Neuronal stem cell (in vitro differentiated cells): ENCODE data around the gene MED13L.

ENCODE experiments used
- DNase-seq: peaks from one replicate; pipeline ENCODE4 v3.0.0-alpha.2; 2013; ENCODE audit warnings: low spot score
- H2AFZ ChIP-seq: one replicate; pipeline ENCODE4 v1.6.1; 2013; ENCODE audit warnings: mild to moderate bottlenecking, low read length, inconsistent platforms
- H2AK5ac ChIP-seq: 2 replicates; pipeline ENCODE4 v1.6.1; 2013; ENCODE audit warnings: low read depth, mild to moderate bottlenecking, inconsistent platforms, low read length, moderate library complexity, mixed read lengths
- H2BK120ac ChIP-seq: 2 replicates; pipeline ENCODE4 v1.6.1; 2013; ENCODE audit warnings: low read depth, mild to moderate bottlenecking, inconsistent platforms, low read length, moderate library complexity, mixed read lengths
- H2BK12ac ChIP-seq: one replicate; pipeline ENCODE4 v1.6.1; 2013; ENCODE audit warnings: low read length, inconsistent platforms
- H2BK15ac ChIP-seq: 2 replicates; pipeline ENCODE4 v1.6.1; 2013; ENCODE audit warnings: mild to moderate bottlenecking, low read length, inconsistent platforms, mixed read lengths
- H2BK5ac ChIP-seq: one replicate; pipeline ENCODE4 v1.6.1; 2013; ENCODE audit warnings: inconsistent platforms, mild to moderate bottlenecking, low read length, moderate library complexity
- H3K14ac ChIP-seq: one replicate; pipeline ENCODE4 v1.6.1; 2013; ENCODE audit warnings: low read length, inconsistent platforms
- H3K18ac ChIP-seq: 2 replicates; pipeline ENCODE4 v1.6.1; 2013; ENCODE audit warnings: low read length, inconsistent platforms
- H3K23ac ChIP-seq: 2 replicates; pipeline ENCODE4 v1.6.1; 2013; ENCODE audit warnings: low read depth, mild to moderate bottlenecking, mixed read lengths, low read length, inconsistent platforms; ENCODE audit not compliant: poor library complexity
- H3K27ac ChIP-seq: replicated peaks from 3 replicates; pipeline ENCODE4 v1.5.1; 2013; ENCODE audit warnings: low read length, inconsistent platforms
- H3K27me3 ChIP-seq, 3 experiments: 2 replicates each; pipeline ENCODE4 v1.6.1; 2013; ENCODE audit warnings: low read length in 3 of 3, mild to moderate bottlenecking in 2 of 3, inconsistent platforms in 1 of 3, low read depth in 1 of 3, mixed read lengths in 1 of 3, moderate library complexity in 1 of 3; ENCODE audit not compliant: control insufficient read depth in 3 of 3, insufficient read depth in 3 of 3
- H3K36me3 ChIP-seq, 2 donors: replicated peaks in 1 of 2; 2 replicates each; pipeline ENCODE4 v1.6.1; 2013; ENCODE audit warnings: low read length in 2 of 2; ENCODE audit not compliant: control insufficient read depth in 2 of 2, insufficient read depth in 2 of 2
- H3K4ac ChIP-seq: 2 replicates; pipeline ENCODE4 v1.6.1; 2013; ENCODE audit warnings: inconsistent platforms, mild to moderate bottlenecking, low read length, moderate library complexity
- H3K4me1 ChIP-seq, 2 donors: 1 replicate in 1 of 2; 2 replicates in 1 of 2; pipeline ENCODE4 v1.6.1; 2013; ENCODE audit warnings: low read length in 2 of 2, low read depth in 1 of 2; ENCODE audit not compliant: control insufficient read depth in 2 of 2, insufficient read depth in 1 of 2
- H3K4me2 ChIP-seq: one replicate; pipeline ENCODE4 v1.6.1; 2013; ENCODE audit warnings: mild to moderate bottlenecking, low read length, inconsistent platforms; ENCODE audit not compliant: insufficient read depth, poor library complexity, severe bottlenecking
- H3K4me3 ChIP-seq, 2 donors: 2 replicates each; pipeline ENCODE4 v1.5.1; 2013; ENCODE audit warnings: low read length in 2 of 2, mild to moderate bottlenecking in 2 of 2, inconsistent platforms in 1 of 2, moderate library complexity in 1 of 2
- H3K79me1 ChIP-seq: one replicate; pipeline ENCODE4 v1.6.1; 2013; ENCODE audit warnings: low read depth, mild to moderate bottlenecking, inconsistent platforms, low read length, moderate library complexity
- H3K9ac ChIP-seq: one replicate; pipeline ENCODE4 v1.6.1; 2013; ENCODE audit warnings: mild to moderate bottlenecking, low read depth, low read length, inconsistent platforms; ENCODE audit not compliant: poor library complexity
- H3K9me3 ChIP-seq, 2 donors: replicated peaks in 1 of 2; 2 replicates each; pipeline versions ENCODE3 to v1.6.1; 2013; ENCODE audit warnings: low read length in 2 of 2, mild to moderate bottlenecking in 2 of 2, inconsistent platforms in 1 of 2, low read depth in 1 of 2, mixed read lengths in 1 of 2, moderate library complexity in 1 of 2; ENCODE audit not compliant: control insufficient read depth in 2 of 2, insufficient read depth in 1 of 2
- H4K8ac ChIP-seq: one replicate; pipeline ENCODE4 v1.6.1; 2013; ENCODE audit warnings: low read depth, mild to moderate bottlenecking, inconsistent platforms, low read length, moderate library complexity
- H4K91ac ChIP-seq: one replicate; pipeline ENCODE4 v1.6.1; 2013; ENCODE audit warnings: low read length, low read depth, mild to moderate bottlenecking, inconsistent platforms; ENCODE audit not compliant: poor library complexity
- WGBS, 2 donors: extraction: QIAGEN DNeasy Blood & Tissue Kit; methylation state at CpG; one replicate each; pipeline ENCODE4 v1.1.7; 2013; ENCODE audit warnings: missing lambda C conversion rate in 2 of 2, mixed read lengths in 1 of 2; ENCODE audit not compliant: insufficient read length in 2 of 2, insufficient replicate concordance in 1 of 2; ENCODE audit errors: extremely low coverage in 2 of 2; 5-methylcytosine and 5-hydroxymethylcytosine counted together

Gene MED13L

DNA sequence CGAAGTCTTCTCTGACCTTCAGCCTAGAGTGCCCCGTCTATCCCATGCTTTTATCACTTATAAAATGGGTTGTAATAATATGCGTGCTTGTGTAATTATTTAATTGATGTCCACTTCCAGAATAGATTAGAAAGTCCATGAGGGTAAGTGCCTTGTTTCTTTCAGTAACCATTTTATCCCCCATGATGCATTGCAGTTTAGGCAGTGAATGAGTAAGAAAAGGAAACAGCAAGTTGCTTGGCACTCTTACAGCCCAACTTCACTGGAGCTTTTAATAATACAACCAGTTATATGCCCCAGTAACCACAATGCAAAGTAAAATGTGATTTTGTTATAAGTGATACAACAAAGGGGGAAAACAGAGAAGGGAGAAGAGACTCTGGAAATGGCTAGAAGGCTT, 287.3 kb downstream of the MED13L start:
- no peak overlapping the region for H3K4ac ChIP-seq
- no peak overlapping the region for H2BK120ac ChIP-seq
- H3K36me3 ChIP-seq = peaks cover 17 to 72% of the 10 kb centered on the region in 2 donors
- no peak for DNase-seq
- no peak overlapping the region for H3K18ac ChIP-seq
- no peaks in the 10 kb centered on the region for H3K79me1 ChIP-seq
- no CpG with 5 or more reads among the region's 3 CpGs for WGBS, 2 donors
- peaks cover 0 to 4% of the 10 kb centered on the region in 2 donors for H3K4me1 ChIP-seq
- H3K9ac ChIP-seq = no peak overlapping the region
- no peak overlapping the region for H3K23ac ChIP-seq
- no peak overlapping the region for H2BK12ac ChIP-seq
- H3K27ac ChIP-seq = no peak overlapping the region
- H2AK5ac ChIP-seq = no peak overlapping the region
- no peak overlapping the region for H4K8ac ChIP-seq
- no peak overlapping the region for H4K91ac ChIP-seq
- H2AFZ ChIP-seq = no peak overlapping the region
- H2BK15ac ChIP-seq = no peak overlapping the region
- H3K14ac ChIP-seq = no peak overlapping the region
- H3K4me2 ChIP-seq = no peak overlapping the region
- no peaks in the 10 kb centered on the region for H3K9me3 ChIP-seq
- H3K27me3 ChIP-seq = no peaks in the 10 kb centered on the region
- H3K4me3 ChIP-seq = no peak overlapping the region
- H2BK5ac ChIP-seq = no peak overlapping the region

DNA sequence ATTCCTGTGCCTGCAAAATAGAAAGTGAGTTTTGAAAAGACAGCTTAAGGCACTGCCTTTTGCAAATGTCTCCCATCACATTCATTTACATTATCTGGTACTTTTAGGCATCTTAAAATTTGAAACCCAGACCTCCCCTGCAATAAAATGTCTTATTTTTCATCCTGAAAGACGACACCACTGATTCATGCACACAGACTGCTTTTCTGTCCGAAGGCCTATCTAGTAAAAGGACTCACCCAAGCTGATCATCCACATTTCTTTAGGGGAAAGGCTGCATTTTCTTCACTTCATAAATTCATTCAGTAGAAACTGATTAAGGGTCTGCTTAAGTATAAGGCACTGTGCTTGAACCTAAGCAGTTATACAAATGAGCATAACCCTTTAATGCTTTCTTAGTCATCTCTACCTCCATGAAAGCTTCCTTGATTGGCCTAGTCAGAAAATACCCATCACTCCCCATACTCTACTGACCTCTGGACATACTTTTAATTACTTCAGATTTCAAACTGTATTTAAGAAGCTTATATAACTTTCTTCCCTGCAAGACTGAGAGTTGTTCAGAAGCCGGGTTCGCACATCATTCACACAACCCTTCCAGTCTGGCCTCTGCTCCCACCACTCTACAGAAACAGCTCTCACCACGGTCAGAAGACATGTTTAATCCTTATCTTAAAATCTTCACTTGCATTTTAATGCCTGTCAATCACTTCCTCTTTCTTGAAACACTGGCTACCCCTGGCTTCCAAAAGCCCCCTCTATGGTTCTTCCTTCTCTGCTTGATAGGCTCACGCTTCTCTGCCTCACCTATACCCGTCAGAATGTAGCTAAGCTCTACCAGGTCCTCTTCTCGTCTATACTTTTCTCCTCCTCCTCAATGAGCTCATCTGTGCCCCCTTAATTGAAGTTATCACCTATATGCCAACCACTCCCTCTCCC, 288.6 kb downstream of the MED13L start:
- Histone ChIP-seq H4K8ac (no peak overlapping the region), H3K27ac (no peak overlapping the region), H2AK5ac (no peak overlapping the region), H3K4me1 (peaks cover 0 to 2% of the 10 kb centered on the region in 2 donors), H3K79me1 (no peaks in the 10 kb centered on the region), H2BK120ac (no peak overlapping the region), H3K4ac (no peak overlapping the region), H3K4me2 (no peak overlapping the region), H3K9me3 (no peaks in the 10 kb centered on the region), H4K91ac (no peak overlapping the region), H2BK15ac (no peak overlapping the region), H3K14ac (no peak overlapping the region), H2BK12ac (no peak overlapping the region), H3K4me3 (no peak overlapping the region), H3K9ac (no peak overlapping the region), H3K27me3 (no peaks in the 10 kb centered on the region), H2AFZ (no peak overlapping the region), H3K18ac (no peak overlapping the region), H3K36me3 (peaks cover 19 to 75% of the 10 kb centered on the region in 2 donors), H2BK5ac (no peak overlapping the region), H3K23ac (no peak overlapping the region)
- no peak for DNase-seq
- WGBS, 2 donors = no CpG with 5 or more reads among the region's 8 CpGs

- WGBS, 2 donors = no CpG with 5 or more reads among the region's 2 CpGs
- Histone ChIP-seq H3K9me3 (no peaks in the 10 kb centered on the region), H2BK5ac (no peak overlapping the region)
Observed at GRCh38 chr12:115988212-115988611, 289.3 kb downstream of the MED13L start.

GRCh38 chr12:115984616-115985015, 292.9 kb downstream of the MED13L start:
- Histone ChIP-seq H3K79me1 (no peaks in the 10 kb centered on the region), H3K4me3 (no peak overlapping the region), H3K9ac (no peak overlapping the region), H3K9me3 (no peaks in the 10 kb centered on the region), H3K14ac (no peak overlapping the region), H3K4me1 (peaks cover 0 to 2% of the 10 kb centered on the region in 2 donors), H2BK12ac (no peak overlapping the region), H3K4me2 (no peak overlapping the region), H2AFZ (no peak overlapping the region), H3K27ac (no peak overlapping the region), H3K18ac (no peak overlapping the region), H2BK5ac (no peak overlapping the region), H3K36me3 (peaks cover 21 to 76% of the 10 kb centered on the region in 2 donors), H4K91ac (no peak overlapping the region), H2AK5ac (no peak overlapping the region), H4K8ac (no peak overlapping the region), H2BK120ac (no peak overlapping the region), H3K23ac (no peak overlapping the region), H2BK15ac (no peak overlapping the region), H3K4ac (no peak overlapping the region), H3K27me3 (no peaks in the 10 kb centered on the region)
- no peak for DNase-seq
- no CpG with 5 or more reads among the region's 4 CpGs for WGBS, 2 donors

More at GRCh38 chr12:115988212-115988611, 289.3 kb downstream of the MED13L start:
- H3K36me3 ChIP-seq = peaks cover 21 to 75% of the 10 kb centered on the region in 2 donors
- no peak overlapping the region for H2BK120ac ChIP-seq
- H3K79me1 ChIP-seq = no peaks in the 10 kb centered on the region
- no peak for DNase-seq
- H2BK12ac ChIP-seq = no peak overlapping the region
- H2BK15ac ChIP-seq = no peak overlapping the region
- no peak overlapping the region for H3K18ac ChIP-seq
- no peak overlapping the region for H3K4me3 ChIP-seq
- H3K9ac ChIP-seq = no peak overlapping the region
- no peak overlapping the region for H4K91ac ChIP-seq
- no peak overlapping the region for H3K4ac ChIP-seq
- H3K27me3 ChIP-seq = no peaks in the 10 kb centered on the region
- H3K14ac ChIP-seq = no peak overlapping the region
- H3K4me2 ChIP-seq = no peak overlapping the region
- H4K8ac ChIP-seq = no peak overlapping the region
- no peak overlapping the region for H2AFZ ChIP-seq
- H3K27ac ChIP-seq = no peak overlapping the region
- peaks cover 0 to 2% of the 10 kb centered on the region in 2 donors for H3K4me1 ChIP-seq
- H3K23ac ChIP-seq = no peak overlapping the region
- H2AK5ac ChIP-seq = no peak overlapping the region
